CD4-positive, alpha-beta T cell treated with Interleukin-15 for 4 hours (primary cell): ENCODE data around the gene LRRC74B.
"Not testable (repeated sequence)": the region's sequence is repeated elsewhere in the genome, so short reads cannot be mapped to it uniquely, and the experiment has no call there.

Experiments used
- DNase-seq: peaks from one replicate; pipeline ENCODE4 v3.0.0-alpha.2; 2020; ENCODE audit warnings: low spot score

Gene LRRC74B

DNA sequence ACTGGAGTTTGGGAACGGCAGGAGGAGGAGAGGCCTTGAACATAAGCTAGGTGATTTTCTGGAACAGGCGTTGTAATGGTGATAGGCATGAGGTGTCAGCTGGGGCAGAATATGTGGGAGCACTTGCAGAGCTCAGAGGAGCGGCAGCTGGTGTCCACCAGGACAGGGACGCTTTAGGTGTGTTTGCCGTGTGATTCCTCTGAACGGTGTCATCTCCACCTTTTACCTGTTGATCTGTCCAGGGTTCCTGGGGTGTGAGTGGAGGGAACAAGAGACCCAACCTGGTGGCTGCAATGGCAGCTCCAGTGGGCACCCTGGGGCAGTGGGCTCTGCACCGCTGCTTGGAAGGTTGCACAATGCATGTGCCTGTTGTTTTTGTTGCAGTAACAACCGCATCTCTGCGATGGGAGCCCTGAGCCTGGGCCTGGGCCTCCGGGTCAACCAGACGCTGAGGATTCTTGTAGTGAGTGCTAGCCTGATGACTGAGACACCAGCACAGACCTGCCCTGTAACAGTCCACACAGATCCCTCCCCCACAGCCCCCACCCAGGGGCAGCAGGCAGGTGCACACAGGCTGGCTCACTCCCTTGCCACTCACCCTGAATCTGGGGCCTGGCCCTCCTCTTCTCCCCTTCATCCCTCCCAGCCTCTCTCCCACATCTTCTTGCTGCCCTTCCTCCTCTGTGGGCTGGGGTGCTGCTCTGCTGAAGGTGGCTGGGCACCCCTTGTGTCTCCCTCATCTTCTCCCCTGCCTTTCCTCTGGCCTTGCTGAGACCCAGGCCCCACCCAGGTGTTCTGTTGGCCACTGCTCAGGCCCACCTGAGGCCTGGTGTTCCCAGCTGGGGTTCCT, 9.2 kb downstream of the LRRC74B start:
- no peak for DNase-seq

DNA sequence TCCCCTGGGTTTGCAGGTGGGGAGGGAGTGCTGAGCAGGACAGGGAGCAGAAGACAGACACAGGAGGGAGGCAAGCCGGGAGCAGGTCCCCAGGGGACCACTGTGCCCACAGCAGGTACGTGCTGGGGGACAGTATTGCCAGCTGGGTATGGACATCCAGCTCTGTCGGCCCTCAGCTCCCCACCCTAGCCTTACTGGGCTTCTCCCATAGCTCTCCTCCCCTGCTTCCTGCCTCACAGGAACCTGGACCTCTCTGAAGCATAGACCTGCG, 9.8 kb downstream of the LRRC74B start:
- no peak for DNase-seq

DNA sequence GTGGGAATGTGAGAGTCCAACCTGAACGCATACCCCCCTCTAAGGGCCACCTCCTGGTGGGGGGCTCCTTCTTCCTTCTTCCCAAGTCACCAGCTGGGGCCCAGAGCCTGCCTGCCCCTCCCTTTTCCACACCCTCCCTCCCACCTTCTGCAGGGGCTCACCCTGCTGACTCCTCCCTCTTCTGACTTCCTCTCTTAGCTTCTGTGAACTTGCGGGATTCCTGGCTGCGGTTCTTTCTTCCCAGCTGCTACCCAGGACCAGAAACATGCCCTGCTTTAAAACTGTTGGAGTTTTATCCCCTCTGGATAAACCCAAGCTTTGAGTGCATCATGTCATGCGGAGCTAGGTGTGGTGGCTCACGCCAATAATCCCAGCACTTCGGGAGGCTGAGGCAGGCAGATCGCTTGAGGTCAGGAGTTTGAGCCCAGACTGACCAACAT, 10.2 kb downstream of the LRRC74B start:
- DNase-seq, result no peak

DNA sequence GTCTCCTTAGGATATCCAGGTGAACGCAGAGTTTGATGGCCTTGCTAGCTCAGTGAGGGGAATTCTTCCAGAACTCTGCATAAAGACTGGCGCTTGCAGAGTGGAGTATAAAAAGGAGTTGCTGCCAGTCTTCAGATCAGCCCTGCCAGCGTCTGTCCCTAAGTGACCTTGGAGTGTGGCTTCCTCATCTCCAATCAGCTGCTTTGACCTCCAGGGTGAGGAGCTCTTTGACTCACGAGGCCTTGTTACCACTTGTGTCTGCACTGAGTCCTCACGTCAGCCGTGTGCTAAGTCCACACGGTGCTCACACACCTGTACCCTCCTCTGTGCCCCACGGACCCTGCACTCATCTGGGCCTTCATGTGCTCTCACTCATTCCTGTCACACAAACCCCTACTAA, 14.6 kb downstream of the LRRC74B start:
- not testable (repeated sequence) for DNase-seq

DNA sequence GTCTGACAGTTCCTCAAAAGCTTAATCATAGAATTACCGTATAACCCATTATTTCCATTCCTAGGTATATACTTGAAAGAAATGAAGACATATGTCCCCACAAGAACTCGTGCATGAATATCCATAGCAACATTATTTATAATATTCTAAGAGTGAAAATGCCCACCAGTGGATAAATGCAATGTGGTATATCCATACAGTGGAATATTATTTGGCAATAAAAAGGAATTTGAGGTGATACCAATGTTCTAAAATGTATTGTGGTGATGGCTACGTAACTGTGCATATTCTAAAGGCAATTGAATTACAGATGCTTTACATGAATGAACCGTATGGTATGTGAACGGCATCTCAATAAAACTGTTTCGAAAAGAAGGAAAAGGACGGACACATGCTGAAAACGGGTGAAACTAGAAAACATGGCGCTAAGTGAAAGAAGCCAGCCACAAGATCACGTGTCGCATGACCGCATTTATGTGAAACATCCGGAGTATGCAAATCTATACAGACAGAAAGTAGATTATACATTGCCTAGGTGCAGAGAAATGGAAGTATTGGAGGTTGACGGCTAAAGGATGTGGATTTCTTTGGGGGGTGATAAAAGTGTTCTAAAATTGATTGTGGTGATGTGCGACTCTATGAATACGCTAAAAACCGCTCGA, 16.0 kb downstream of the LRRC74B start:
- not testable (repeated sequence) for DNase-seq

DNA sequence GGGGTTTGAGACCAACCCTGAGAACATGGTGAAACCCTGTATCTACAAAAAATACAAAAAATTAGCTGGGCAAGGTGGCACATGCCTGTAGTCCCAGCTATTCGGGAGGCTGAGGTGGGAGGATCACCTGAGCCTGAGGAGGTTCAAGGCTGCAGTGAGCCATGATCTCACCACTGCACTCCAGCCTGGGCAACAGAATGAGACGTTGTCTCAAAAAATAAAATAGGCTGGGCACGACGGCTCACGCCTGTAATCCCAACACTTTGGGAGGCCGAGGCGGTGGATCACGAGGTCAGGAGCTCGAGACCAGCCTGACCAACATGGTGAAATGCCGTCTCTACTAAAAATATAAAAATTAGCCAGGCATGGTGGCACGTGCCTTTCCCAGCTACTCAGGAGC, 18.7 kb downstream of the LRRC74B start:
- DNase-seq, result not testable (repeated sequence)

DNA sequence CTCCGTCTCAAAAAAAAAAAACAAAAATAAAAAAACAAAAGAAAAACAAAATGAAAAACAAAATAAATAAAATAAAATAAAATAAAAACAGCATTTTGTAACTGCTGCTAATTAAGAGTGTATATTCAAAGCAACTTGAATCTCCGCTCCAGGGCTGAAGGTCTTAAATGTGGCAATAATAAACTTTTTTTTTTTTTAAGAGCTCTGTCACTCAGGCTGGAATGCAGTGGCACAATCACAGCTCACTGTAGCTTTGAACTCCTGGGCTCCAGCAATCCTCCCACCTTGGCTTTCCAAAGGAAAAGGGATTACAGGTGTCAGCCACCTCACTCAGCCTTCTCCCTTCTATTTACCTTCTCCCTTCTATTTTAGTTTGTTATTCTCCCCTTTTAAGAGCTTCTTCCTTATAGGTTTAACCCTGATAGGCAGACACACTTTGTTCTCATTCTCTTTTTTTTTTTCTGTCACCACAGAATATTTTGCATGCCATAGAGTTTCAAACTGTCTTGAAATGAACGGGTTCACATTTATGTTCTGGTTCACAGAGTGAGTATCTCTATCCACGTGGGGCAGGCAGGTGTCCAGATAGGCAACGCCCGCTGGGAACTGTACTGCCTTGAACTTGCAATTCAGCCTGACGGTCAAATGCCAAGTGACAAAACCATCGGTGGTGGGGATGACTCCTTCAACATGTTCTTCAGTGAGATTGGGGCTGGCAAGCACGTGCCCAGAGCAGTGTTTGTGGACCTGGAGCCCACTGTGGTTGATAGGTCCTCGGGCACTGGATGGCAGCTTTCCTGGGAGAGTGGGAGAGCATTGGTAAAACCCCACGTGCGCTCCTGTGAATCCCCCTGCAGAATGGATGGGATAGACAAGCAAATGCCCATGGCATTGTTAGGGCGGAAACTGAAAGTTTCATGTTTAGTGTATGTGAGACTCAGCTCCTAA, 19.4 kb downstream of the LRRC74B start:
- no peak for DNase-seq

DNA sequence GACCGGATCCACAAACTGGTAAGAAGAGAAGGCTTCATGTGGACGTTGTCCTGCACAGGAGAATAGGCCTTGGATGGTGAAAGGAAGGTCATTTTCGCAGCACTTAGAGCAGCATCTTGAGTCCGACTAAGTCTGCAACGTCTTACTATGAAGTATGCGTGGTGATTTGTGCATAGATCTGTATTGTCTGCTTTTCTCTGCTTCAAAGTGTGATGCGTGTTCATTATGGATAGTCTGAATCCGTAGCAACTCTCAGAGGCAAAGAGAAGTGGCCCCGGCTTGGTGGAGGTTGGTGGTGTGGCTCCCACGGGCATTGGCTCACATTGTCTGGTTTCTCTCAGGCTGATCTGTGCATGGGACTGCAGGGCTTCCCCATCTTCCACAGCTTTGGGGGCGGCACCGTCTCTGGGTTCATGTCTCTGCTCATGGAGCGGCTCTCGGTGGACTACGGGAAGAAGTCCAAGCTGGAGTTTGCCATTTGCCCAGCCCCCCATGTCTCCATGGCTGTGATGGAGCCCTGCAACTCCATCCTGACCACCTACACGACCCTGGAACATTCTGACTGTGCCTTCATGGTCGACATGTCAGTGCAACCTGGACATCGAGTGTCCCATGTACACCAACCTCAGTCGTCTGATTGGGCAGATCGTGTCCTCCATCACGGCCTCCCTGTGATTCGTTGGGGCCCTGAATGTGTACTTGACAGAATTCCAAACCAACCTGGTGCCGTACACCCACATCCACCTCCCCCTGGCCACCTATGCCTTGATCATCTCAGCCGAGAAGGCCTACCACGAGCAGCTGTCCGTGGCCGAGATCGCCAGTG, 21.5 kb downstream of the LRRC74B start:
- DNase-seq, result no peak

DNA sequence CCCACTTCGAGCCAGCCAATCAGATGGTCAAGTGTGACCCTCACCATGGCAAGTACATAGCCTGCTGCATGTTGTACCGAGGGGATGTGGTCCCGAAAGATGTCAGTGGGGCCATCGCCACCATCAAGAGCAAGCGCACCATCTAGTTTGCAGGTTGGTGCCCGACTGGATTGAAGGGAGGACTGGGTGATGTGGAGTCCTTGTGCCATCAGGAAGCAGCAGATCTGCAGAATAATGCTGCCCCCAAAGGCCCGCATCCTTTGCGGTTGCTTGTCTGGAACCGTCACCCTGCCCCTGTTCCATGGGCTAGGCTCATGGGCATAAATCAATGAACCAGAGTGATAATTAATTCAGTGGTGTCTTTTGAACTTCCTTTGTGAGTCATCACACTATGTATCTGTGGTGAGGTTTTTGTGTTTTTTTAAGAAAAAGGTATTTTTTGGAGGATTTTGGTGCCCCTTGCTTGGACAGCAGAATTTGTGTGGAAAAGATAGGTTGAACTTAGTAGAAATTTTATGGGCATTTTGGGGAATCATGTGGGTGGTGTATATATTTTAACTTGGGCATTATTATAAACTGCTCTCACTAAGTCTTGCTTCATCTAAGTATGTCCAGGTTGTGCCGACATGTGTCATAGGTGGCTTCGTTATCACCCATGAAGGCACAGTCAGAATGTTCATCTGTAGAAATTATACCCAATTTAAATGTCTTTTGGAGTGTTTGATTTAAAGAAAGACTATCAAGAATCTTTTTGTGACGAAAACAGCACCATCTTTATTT, 22.3 kb downstream of the LRRC74B start:
- DNase-seq, result no peak

DNA sequence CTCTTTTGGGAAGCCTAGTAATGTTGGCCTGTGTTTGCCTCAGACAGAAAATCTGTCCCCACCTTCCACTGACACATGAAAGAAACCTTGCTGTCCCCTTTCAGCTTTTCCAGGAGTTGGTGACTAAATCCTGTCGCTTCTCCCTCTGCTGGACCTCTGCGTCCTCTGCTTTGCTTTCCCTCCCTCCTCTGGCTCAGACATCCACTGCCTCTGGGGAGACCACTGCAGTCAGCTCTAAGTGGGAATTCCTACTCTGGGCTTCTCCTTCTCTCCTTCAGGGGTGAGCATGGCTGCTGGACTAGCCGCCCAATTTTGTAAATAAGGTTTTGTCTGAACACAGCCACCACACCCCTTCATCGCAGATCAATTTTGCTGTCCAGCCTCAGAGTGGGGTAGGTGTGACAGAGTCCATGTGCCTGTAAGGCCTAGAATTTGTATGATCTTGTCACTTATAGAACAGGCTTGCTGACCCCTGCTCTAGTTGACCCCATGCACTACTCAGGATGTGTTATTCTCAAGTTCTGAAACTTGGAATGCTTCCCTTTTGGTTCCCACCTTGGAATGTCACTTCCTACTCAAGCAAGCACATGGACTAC, 23.0 kb downstream of the LRRC74B start:
- no peak for DNase-seq

DNA sequence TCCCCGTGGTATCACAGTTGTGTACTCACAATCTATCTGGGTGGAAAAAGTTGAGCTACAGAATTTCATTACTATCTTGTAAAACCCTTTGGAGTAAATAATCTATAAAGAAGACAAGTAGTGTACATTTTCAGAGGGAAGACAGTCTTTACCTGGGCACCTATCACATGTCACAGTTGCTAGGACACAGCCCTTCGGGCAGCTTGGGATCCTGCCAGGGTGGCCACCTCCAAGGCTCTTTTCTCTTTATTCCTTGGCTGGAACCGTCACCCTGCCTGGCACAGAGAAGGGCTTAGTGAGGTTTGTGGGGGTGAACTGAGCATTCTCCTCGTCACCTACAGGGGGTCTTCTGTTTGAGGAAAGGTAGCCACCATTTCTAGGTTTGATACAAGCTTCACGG, 23.6 kb downstream of the LRRC74B start:
- DNase-seq, result no peak

DNA sequence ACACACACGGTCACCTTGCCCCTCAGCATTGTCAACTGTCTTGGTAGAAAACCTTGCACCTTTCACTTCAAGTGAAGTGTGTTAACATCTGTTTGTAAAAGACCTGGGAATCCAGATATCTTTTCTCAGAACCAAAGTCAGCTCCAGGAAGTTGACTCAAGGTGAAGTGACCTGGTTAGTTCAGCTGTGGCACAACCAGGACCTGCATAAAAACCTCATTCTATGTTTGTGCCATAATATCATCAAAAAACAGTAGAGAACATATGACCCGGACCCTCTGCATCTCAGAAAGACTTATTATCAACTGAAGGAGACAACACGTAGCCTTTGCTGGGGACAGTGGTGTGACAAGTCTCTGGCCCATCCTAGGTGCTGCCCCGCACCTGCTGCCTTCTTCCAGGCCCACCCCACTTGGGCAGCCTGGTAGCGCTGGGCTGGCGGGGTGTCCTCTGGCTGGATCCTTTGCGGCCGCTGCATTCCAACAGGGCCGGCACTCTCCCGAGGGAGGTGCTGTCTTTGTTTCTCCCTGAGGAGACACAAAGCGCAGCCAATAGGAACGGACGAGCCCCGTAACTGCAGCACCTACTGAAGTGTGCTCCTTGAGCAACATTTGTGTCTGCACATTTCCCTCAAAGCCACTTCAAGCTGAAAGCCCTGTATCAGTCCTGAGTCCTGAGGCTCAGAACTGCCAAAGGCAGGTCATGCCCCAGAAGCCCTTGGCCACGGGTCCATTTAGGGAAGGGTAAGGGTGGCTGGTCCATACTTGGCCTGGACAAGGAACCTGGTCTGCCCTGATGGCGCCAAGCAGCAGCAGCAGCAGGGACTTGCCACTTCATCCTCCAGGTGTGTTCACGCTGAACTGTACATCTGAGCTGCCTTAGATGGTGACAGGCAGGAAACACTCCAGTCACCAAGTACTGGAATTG, 25.2 kb downstream of the LRRC74B start:
- DNase-seq, result no peak

DNA sequence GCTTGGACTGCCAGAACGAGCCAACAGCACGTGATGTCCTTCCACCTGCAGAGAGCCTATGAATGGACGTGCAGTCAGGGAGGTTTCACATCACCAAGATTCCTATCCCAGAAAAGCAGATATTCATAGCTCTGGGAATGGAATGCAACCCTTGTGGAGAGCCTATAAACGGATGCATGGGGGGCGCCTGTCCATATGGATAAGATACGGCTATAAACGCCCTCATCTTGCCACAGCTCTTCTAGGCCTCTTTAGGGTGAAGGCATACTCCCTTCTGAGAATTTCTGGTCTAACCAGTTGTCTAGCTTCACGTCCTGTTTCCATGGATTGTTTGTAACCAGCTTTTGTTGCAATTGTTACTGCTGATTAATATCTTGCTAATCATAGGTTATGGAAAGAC, 26.1 kb downstream of the LRRC74B start:
- DNase-seq, result not testable (repeated sequence)

DNA sequence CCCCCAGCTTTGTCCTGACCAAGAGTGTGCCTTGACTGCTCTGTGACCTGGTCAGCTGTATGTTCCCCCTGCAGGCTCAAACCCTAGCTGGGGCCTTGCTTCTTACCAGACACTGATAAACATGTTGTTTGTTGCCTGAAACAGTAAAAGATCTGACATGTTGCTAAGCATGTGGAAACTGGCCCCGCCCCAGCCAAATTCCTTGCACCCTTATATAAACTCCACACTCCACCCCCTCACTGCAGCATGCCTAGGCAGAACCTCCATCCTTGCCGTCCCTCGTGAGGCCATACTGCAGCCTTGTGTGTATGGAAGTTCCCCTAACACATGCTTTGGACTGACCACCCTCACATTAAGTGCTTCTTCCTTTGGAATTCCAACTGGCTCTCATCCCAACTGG, 27.3 kb downstream of the LRRC74B start:
- no peak for DNase-seq

DNA sequence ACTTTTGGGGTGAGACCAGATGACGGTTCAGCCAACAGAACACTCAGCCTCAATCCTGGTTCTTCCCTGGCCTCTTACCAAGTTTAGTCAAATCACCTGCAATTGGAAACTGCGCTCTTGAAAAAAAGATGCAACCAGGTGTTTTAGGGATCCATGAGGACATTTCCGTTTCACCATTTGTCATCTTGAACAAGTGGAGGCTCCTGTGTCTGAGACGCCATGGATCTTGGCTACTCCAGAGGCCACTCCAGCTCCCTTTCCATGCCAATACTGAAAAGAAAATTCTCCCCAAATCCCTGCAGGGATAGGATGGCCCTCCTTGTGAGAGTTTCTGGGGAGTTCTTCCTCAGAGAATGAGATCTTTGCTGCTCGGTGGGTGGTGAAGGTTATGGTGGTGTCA, 27.7 kb downstream of the LRRC74B start:
- no peak for DNase-seq

DNA sequence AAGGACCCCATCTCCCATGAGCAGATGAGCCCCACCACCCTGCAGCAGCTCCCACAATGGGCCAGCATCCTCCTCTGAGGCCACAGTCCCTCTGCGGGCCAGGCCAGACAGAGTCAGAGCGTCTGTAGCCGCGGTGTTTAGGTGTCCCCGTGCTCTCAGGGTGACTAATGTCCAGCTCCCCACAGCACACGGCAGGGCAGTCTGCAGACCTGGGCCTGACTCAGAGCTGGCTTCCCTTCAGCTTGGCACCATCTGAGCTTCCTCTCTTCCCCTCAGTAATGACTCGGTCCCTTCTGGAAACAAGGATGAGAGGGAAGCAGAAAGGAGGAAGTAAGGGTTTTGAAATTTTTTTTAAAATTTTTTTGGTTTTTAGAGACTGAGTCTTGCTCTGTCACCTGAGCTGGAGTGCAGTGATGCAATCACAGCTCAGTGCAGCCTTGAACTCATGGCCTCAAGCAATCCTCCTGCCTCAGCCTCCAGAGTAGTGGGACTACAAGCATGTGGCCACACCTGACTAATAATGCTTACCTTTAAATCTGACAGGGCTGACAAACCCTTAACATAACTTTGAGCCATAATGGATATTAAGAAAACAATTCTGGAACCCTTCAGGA, 28.5 kb downstream of the LRRC74B start:
- DNase-seq, result no peak

DNA sequence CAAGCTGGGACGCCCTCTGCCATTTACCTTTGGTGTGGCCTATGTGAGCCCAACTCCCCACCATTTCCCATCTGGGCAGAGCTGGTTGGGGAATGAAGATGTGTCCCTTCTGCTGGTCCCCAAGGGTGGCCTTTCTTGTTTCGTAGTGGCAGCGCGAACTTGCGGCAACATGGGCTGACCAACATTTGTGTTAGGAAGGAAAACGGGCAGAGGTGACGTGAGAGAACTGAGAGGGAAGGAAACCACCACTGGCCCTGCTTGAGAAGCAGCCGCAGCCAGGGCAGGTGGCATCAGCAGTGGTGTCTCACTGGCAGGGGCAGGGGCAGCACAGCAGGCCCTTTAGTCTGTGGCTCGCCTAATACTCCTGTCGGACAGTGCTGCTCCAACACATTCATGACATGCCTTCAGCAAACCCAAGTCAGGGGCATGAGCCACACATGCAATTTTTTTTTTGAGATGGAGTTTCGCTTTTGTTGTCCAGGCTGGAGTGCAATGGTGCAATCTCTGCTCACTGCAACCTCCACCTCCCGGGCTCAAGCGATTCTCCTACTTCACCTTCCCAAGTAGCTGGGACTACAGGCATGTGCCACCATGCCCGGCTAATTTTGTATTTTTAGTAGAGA, 29.9 kb downstream of the LRRC74B start:
- no peak for DNase-seq

DNA sequence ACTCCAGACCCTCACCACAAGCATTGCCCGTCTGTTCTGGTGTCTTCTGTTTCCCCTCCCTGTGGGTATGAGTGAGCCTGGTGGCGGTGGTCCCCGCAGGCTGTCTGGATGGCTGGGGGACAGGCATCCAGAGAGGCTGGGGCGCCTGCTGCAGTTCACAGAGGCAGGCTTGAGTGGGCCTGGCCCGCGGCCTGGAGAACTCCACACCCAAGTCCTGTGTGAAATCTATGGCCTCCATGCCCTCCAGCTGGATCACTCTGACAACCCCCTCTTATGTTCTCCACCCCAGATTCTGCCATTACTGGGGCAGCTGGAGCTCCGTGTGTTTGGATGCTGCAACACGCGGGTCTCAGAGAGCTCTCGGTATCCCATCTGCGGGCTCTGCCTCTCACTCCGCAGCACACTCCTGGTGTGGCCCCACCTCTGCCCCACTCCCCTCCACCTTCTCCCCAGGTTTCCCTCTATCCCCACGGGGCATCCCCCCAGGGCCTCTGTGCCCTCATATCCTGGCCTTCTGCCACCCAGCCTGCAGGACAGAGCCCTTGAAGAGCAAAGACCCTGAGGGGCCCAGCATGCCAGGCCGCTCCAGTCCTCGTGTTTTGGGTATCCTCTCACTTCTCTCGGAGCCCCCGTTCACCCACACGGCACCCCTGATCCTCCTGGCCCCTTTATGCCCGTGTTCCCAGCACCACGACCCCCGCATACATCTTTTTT, 31.3 kb downstream of the LRRC74B start:
- no peak for DNase-seq
